Fibroblast of skin of right biceps (primary cell): ENCODE measurements around the gene PROCA1.
"Not testable (repeated sequence)": the region's sequence is repeated elsewhere in the genome, so short reads cannot be mapped to it uniquely, and the experiment has no call there.

ENCODE experiments used
- DNase-seq: peaks from one replicate; pipeline ENCODE4 v3.0.0-alpha.2; 2013

Gene PROCA1

DNA sequence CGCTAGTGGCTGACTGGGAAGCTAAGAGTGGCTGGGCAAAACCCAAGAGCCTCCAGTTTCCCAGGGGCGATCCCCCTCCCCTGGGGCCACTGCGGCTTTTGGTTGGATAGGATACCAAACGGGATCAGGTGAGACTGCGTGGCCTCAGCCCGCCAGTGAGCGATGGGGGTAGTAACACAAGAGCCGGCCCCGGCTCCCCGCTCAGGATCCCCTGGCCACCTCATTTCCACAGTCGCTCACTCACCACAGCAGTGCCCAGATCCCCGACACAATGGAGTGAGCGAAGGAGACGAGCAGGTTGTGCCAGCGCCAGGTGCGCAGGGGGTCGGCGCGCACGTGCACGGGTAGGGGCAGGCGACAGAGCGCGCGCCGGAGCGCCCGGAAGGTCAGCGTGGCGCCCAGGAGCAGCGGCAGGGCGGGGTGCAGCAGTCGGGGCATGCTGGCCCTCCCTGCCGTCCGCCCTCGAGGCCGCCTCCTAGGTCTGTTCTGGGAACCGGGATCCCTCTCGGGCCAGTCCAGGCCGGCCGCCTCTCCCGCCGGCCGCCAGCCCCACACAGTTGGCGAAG is 14.1 kb upstream of the PROCA1 start:
- DNase-seq = peak; percentile 55

DNA sequence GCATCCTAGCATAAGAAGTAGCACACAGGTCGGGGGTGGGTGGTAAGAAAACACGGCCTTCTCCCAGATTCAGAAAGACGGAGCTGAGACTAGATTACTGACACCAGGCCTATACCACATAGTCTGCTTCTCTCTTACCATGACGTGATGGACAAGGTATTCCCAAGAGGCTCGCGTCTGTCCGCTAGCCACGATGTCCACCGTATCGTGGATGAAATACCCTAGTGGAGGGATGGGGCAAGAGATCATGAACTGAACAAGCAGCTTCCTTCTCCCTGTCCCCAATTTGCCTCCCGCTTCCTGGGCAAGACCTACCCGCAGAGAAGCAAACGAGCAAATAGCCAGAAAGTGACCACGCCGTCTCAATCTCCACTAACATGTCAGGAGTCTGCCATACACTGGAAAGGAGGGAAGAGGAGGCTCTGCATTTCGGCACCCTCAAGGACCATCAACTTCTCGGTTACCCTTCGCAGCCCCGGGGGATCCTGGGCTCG is 13.5 kb upstream of the PROCA1 start:
- DNase-seq = peak; percentile 56

DNA sequence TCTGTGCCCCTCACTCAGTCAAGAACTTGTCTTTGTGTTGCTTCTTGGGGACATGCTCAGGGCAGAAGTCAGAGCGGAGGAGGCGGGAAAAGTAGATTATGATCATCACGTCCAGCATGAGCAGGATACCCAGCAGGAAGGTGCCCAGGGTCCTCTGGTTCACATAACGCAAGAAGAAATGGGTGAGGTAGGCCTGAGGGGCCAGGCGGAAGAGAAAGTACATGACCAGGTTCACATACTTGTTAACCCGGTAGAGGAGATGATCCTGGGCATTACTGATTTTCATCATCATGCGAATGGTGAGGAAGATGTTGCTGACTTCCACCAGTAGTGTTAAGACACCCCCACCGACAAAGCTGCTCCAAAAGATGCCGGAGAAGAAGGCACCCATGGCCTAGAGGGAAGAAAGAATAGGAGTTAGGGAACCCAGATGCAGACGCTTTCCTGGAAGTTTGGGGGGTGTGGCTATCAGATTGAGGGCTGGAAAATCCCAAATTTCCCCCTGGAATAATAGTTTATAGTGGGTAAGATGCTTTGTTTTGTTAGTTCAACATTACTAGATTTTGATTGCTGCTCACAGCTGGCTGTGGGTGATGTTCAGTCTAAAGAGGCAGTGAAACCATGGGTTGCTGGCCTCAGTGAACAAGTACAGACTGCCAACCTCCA is 12.9 kb upstream of the PROCA1 start:
- DNase-seq = no peak

GRCh38 chr17:28723836-28724499 is 12.3 kb upstream of the PROCA1 start:
- DNase-seq = not testable (repeated sequence)

GRCh38 chr17:28723159-28723835 is 11.6 kb upstream of the PROCA1 start:
- DNase-seq = no peak

DNA sequence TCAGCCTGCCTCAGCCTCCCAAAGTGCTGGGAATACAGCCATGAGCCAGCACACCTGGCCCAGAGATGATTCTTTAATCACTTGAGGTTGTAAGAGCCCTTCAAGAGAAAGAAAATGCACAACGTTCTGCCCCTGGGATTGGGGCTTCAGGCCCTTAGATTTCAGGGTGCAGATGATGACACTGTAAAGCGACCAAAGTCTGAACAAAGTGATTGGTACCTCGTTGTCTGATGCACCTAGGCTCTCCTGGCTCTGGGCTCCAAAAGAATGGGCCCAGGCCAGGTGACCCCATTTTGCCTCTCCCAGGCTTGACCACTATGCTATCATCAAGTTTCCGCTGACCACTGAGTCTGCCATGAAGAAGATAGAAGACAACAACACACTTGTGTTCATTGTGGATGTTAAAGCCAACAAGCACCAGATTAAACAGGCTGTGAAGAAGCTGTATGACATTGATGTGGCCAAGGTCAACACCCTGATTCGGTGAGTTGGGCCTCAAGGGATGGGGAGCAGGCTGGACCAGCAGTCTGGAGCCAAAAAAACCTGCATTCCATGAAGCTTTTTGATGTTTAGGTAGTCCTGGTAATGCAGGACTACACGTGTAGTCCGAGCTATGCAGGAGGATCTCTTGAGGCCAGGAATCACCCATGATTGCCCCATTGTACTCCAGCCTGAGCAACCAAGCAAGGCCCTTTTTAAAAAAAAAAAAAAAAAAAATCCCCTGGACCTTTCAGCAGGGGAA is 10.9 kb upstream of the PROCA1 start:
- DNase-seq = no peak

- DNase-seq = not testable (repeated sequence)
Observed at GRCh38 chr17:28720997-28721329, 9.3 kb upstream of the PROCA1 start.

DNA sequence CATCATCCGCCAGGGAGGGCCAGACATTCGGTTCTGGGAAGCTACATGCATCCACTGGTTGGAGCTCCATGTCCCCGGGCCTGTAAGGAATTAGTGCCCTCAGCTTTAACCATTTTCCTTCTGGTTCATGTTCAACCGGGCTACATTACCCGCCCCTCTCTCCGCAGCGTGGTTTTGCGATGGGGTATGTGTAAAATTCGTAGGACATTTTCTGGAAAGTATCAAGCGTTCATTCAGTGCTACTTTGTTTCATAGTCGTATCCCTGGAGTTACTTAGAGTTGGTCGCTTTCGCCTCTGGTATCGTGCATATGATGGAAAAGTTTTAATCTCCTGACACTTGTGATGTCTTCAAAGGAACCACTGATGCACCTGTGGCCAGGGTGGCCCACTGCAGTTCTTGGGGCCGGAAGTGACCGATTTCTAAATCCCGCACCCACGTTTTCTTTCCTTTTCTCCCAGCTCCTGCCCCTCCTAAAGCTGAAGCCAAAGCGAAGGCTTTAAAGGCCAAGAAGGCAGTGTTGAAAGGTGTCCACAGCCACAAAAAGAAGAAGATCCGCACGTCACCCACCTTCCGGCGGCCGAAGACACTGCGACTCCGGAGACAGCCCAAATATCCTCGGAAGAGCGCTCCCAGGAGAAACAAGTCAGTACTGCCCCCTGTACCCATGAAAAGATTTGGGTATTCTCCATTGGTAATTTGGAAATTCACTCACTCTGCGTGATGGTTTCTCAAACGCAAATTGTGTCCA is 8.7 kb upstream of the PROCA1 start:
- no peak for DNase-seq

DNA sequence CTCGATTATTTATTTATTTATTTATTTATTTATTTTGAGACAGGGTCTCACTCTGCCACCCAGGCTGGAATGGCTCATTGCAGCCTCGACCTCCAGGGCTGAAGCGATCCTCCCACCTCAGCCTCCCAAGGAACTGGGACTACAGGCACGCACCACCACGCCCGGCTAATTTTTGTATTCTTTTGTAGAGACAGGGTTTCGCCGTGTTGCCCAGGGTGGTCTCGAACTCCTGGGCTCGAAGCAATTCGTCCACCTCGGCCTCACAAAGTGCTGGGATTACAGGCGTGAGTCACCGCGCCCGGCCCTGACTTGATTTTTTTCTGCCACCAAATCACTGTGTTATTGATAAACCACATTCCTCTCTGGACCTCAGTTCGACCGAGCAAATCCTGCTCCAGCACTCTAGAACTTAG is 7.3 kb upstream of the PROCA1 start:
- DNase-seq = no peak

GRCh38 chr17:28718333-28719020 is 6.8 kb upstream of the PROCA1 start:
- peak; percentile 69 for DNase-seq

GRCh38 chr17:28717578-28718332 is 6.1 kb upstream of the PROCA1 start, which contains the start of gene RAB34:
Gene RAB34, minus strand, starts transcription at chr17:28717868. Its CDS starts 602 bp downstream, at chr17:28717266.
- peak; percentile 94 for DNase-seq

- DNase-seq = peak; percentile 55
Observed at GRCh38 chr17:28716740-28717577, 5.3 kb upstream of the PROCA1 start.

- no peak for DNase-seq
Observed at GRCh38 chr17:28715217-28715616, 3.5 kb upstream of the PROCA1 start.

GRCh38 chr17:28714281-28714680 is 2.6 kb upstream of the PROCA1 start:
- DNase-seq = no peak

- no peak for DNase-seq
Observed at GRCh38 chr17:28712705-28713415, 1.2 kb upstream of the PROCA1 start.

- peak; percentile 36 for DNase-seq
Observed at GRCh38 chr17:28712032-28712704, 480 bp upstream of the PROCA1 start.

DNA sequence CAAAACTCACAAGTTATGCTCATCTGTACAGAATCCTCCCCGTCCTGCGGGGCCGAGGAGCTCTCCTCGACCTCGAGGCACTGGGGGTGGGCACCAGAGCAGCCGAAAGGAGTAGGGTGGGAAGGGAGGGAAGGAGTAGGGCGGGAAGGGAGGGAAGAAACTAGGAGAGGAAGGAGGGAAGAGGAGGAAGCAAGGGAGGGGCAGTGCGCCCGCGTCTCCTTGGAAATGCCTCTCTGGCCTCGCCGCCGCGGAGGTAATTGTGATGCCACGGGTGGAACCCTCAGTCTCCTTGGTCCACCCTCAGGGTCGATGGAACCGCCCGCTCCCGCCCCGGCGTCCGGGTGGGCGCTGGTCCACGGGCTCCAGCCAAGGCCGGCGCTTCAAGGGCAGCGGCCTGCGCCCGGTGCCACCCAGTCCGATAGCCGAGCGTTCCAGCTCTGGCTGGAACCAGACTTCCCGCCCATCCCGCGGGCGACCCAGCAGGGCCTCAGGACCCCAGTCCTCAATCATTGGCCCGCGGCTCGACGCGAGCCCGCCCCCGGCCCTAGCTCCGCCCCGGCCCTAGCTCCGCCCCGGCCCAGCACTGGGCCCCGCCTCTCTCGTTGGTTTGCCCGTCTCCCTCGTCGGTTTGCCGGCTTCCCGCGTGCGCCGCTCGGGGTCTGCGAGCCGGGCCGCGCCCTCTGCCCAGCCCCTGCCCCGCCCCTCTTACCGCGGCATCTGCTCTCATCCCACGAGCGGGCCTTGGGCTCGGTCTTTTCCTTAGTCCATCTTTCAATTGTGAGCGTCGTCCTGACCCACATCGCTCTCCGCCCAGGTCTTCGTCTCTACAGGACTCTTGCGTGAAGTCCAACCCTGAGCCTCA is 596 bp downstream of the PROCA1 start:
- DNase-seq = peak; percentile 93
